GM12878 (cell line): ENCODE data around the gene KDM6A. TPM values are rescaled to one million over a fixed set of nuclear protein-coding genes. Genes with fewer than 3 reads are reported as not detected.

ENCODE experiments used
- ATAC-seq: fragments of 200-7000 bp; cut with Tn5 transposase; 3 replicates; pipeline ENCODE4 v1.9.1; 2020; ENCODE audit warnings: mild to moderate bottlenecking, moderate library complexity
- BruUV-seq: library from RNA; stranded (reverse); fragments of 400-500 nt; replicated peaks from 2 replicates; lab custom pipeline; 2021; lab: Mats Ljungman, UMichigan
- CTCF ChIA-PET: fragments of 300-600 bp; sonication (Branson Sonifier 250); formaldehyde crosslinking; extraction: SDS; loops from one replicate; lab custom pipeline; 2021; ENCODE audit warnings: inconsistent platforms; lab: Yijun Ruan, JAX
- POLR2A ChIA-PET: fragments of 350-600 bp; formaldehyde crosslinking; extraction: SDS; loops from one replicate; lab custom pipeline; 2021; ENCODE audit warnings: inconsistent platforms; lab: Charles Lee
- RAD21 ChIA-PET: fragments of 300-600 bp; sonication (Branson Sonifier 250); formaldehyde crosslinking; loops from one replicate; lab custom pipeline; 2023; ENCODE audit warnings: antibody characterized with exemption; ENCODE audit not compliant: unreplicated experiment; lab: Charles Lee
- SMC1A ChIA-PET: fragments of 300-600 bp; sonication (Branson Sonifier 250); formaldehyde crosslinking; loops from one replicate; lab custom pipeline; 2023; ENCODE audit not compliant: unreplicated experiment, uncharacterized antibody; lab: Charles Lee
- DNase-seq: peaks from one replicate; pipeline ENCODE4 v3.0.0-alpha.2; 2011; ENCODE audit warnings: low read depth, low spot score
- FAIRE-seq: peaks from 3 replicates; lab custom pipeline; 2011; peaks lifted over from hg19 to GRCh38; lab: Jason Lieb, UNC
- H2AFZ ChIP-seq: 2 replicates; pipeline ENCODE4 v1.6.0; 2011; ENCODE audit warnings: low read depth, low read length, control low read depth; ENCODE audit not compliant: control insufficient read depth
- H3K27ac ChIP-seq: 2 replicates; pipeline ENCODE4 v1.5.1; 2011; ENCODE audit warnings: control low read depth; ENCODE audit not compliant: control insufficient read depth, insufficient read depth
- H3K27me3 ChIP-seq, 2 experiments: replicated peaks in 1 of 2; 2 replicates each; pipeline versions ENCODE4 v1.6.0 to v1.6.1; 2011; ENCODE audit warnings: low read length in 1 of 2; ENCODE audit not compliant: control insufficient read depth in 2 of 2, insufficient read depth in 2 of 2
- H3K36me3 ChIP-seq, 2 experiments: 2 replicates each; pipeline ENCODE4 v1.5.1; 2011; ENCODE audit warnings: low read length in 1 of 2; ENCODE audit not compliant: control insufficient read depth in 2 of 2, insufficient read depth in 2 of 2
- H3K4me1 ChIP-seq: 2 replicates; pipeline ENCODE4 v1.6.1; 2011; ENCODE audit warnings: mild to moderate bottlenecking, low read length, moderate library complexity, mixed read lengths; ENCODE audit not compliant: control insufficient read depth, insufficient read depth
- H3K4me2 ChIP-seq: 2 replicates; pipeline ENCODE4 v1.6.0; 2011; ENCODE audit warnings: control low read depth; ENCODE audit not compliant: control insufficient read depth, insufficient read depth
- H3K4me3 ChIP-seq: fragments of 200-600 bp; sonication (generic); 2 replicates; pipeline ENCODE4 v1.5.1; 2016
- H3K79me2 ChIP-seq: 2 replicates; pipeline ENCODE4 v1.6.0; 2011; ENCODE audit warnings: low read length; ENCODE audit not compliant: control insufficient read depth, insufficient read depth
- H3K9ac ChIP-seq: 2 replicates; pipeline ENCODE4 v1.8.0; 2011; ENCODE audit warnings: low read length, control low read depth, mixed read lengths; ENCODE audit not compliant: control insufficient read depth, insufficient read depth
- H3K9me3 ChIP-seq: replicated peaks from 3 replicates; pipeline ENCODE4 v1.5.1; 2011; ENCODE audit warnings: mild to moderate bottlenecking, low read length; ENCODE audit not compliant: control insufficient read depth, insufficient read depth
- H4K20me1 ChIP-seq: 2 replicates; pipeline ENCODE4 v1.6.0; 2011; ENCODE audit not compliant: control insufficient read depth, insufficient read depth
- CEBPZ ChIP-seq: fragments of 150-350 bp; IDR thresholded peaks from 2 replicates; pipeline ENCODE4 v1.6.1; 2016; ENCODE audit warnings: low read depth, low read length
- EGR1 ChIP-seq, 2 experiments: IDR thresholded peaks; 1 replicate in 1 of 2; 2 replicates in 1 of 2; pipeline ENCODE4 v1.6.1; 2011 to 2012; ENCODE audit warnings: low read depth in 2 of 2, low read length in 2 of 2, borderline replicate concordance in 1 of 2, mild to moderate bottlenecking in 1 of 2, moderate library complexity in 1 of 2
- IRF4 ChIP-seq: IDR thresholded peaks from 2 replicates; pipeline ENCODE4 v1.6.1; 2011; ENCODE audit warnings: low read depth, low read length
- KDM1A ChIP-seq: fragments of 200-600 bp; sonication (generic); IDR thresholded peaks from 2 replicates; pipeline ENCODE4 v1.6.1; 2016; ENCODE audit warnings: borderline replicate concordance
- PKNOX1 ChIP-seq: fragments of 450-650 bp; IDR thresholded peaks from 2 replicates; pipeline ENCODE4 v1.6.1; 2016; ENCODE audit warnings: mild to moderate bottlenecking
- RAD21 ChIP-seq: IDR thresholded peaks from 2 replicates; pipeline ENCODE4 v1.6.1; 2011; ENCODE audit warnings: mild to moderate bottlenecking, low read depth, low read length, moderate library complexity; ENCODE audit not compliant: insufficient read depth
- TARDBP ChIP-seq: IDR thresholded peaks from 2 replicates; pipeline ENCODE4 v1.6.1; 2016; ENCODE audit warnings: borderline replicate concordance
- ZBTB11 ChIP-seq: fragments of 450-650 bp; formaldehyde crosslinking; IDR thresholded peaks from 2 replicates; pipeline ENCODE4 v1.5.0; 2022; ENCODE audit warnings: mild to moderate bottlenecking, missing genetic modification characterization
- ZBTB33 ChIP-seq: fragments of 450-650 bp; IDR thresholded peaks from 2 replicates; pipeline ENCODE4 v1.6.1; 2017; ENCODE audit warnings: mild to moderate bottlenecking
- ZNF384 ChIP-seq: IDR thresholded peaks from 2 replicates; pipeline ENCODE4 v1.6.1; 2012; ENCODE audit warnings: low read depth, mild to moderate bottlenecking, low read length, improper control_type of control experiment, borderline replicate concordance
- WGBS: methylation state at CpG from one replicate; pipeline ENCODE4 v1.1.6; 2016; ENCODE audit warnings: low lambda C conversion rate; ENCODE audit not compliant: insufficient replicate concordance, insufficient coverage; ENCODE audit errors: missing lambda C conversion rate; 5-methylcytosine and 5-hydroxymethylcytosine counted together
- in situ Hi-C: fragments of 300-500 bp; cut with MboI; formaldehyde crosslinking; loops from 9 replicates; pipeline ENCODE4 v1.14.3; 2018; ENCODE audit warnings: mixed read lengths
- intact Hi-C: fragments of 100-400 bp; cut with micrococcal nuclease; formaldehyde crosslinking; loops from one replicate; pipeline ENCODE4 v1.14.2; 2022; ENCODE audit not compliant: unreplicated experiment
- polyA plus RNA-seq, 11 experiments: library from polyadenylated mRNA; depleted of rRNA in 4 of 11; unstranded in 6 of 11; stranded (reverse) in 5 of 11; fragments of >200 nt; fragmentation: Nextera tagmentation in 4 of 11; fragmentation: Illumina TruSeq in 1 of 11; extraction: Ambion mirVana in 4 of 11; extraction: Trizol in 1 of 11; gene quantifications; 1 replicate in 1 of 11; 2 replicates in 10 of 11; pipeline versions ENCODE4 v1.2.1 to v1.2.3, GENCODE V29; 2011 to 2016; ENCODE audit warnings: inconsistent platforms in 2 of 11, missing spikeins in 2 of 11, low read depth in 1 of 11
- total RNA-seq, 4 experiments: library from RNA; depleted of rRNA in 3 of 4; stranded (reverse); fragments of >200 nt in 3 of 4; fragmentation: Illumina TruSeq in 1 of 4; extraction: Trizol in 1 of 4; gene quantifications; 2 replicates each; pipeline versions ENCODE4 v1.2.1 to v1.2.3, GENCODE V29; 2013 to 2021

The KDM6A gene
- total and polyA plus RNA-seq, 10 of the 15 experiments (the other 5 are each of a cell fraction or from before 2014, with no cell fraction given): 7.9 to 29.0 (median 20.4) TPM

GRCh38 chrX:44874420-44875184 is 1.6 kb downstream of the KDM6A start (continued):
- TF ChIP-seq RAD21: no peak
- 0 out of 2 replicates have a peak, but pooled peaks have one; percentile 17 for TF ChIP-seq PKNOX1
- no peak for TF ChIP-seq IRF4

GRCh38 chrX:44875185-44875489 is 2.1 kb downstream of the KDM6A start:
- ChIA-PET SMC1A (interaction anchor here (0.6 to 3.9 kb wide), 15 partner anchors 8 to 208 kb away, joined by 3 to 50 read pairs (median 4); no protein-coding TSS in a partner anchor), RAD21 (interaction anchor here (0.8 to 6.1 kb wide), 11 partner anchors 13 to 200 kb away, joined by 3 to 50 read pairs (median 6); no protein-coding TSS in a partner anchor), POLR2A (interaction anchor here (0.5 to 3.7 kb wide), 10 partner anchors 12 to 359 kb away, joined by 3 to 24 read pairs (median 3); no protein-coding TSS in a partner anchor), CTCF (interaction anchor here (1.1 to 3.4 kb wide), 5 partner anchors 12 to 194 kb away, joined by 3 to 31 read pairs (median 10); no protein-coding TSS in a partner anchor)
- Histone ChIP-seq H3K4me3 (peak overlapping the region; percentile 91), H2AFZ (no peak overlapping the region), H3K4me2 (peak overlapping the region; percentile 66), H3K27ac (no peak overlapping the region; the same call in 1 of the 2 replicates), H3K36me3 (no peaks in the 10 kb centered on the region; a peak in 1 of 4 replicates), H3K9ac (peak overlapping the region; percentile 91; the same call in 1 of the 2 replicates), H3K4me1 (no peaks in the 10 kb centered on the region), H3K27me3 (no peaks in the 10 kb centered on the region), H3K79me2 (peaks cover 82% of the 10 kb centered on the region), H4K20me1 (no peaks in the 10 kb centered on the region), H3K9me3 (no peaks in the 10 kb centered on the region; the same call in 1 of the 3 replicates)
- in situ Hi-C loops (loop anchor here (25.0 kb wide), 2 partner anchors 187 to 887 kb away; no protein-coding TSS in a partner anchor), intact Hi-C loops (loop anchor here (2.0 kb wide), 1 partner anchor 30 kb away; no protein-coding TSS in a partner anchor)
- WGBS: 32% methylated on average over 5 of the region's 5 CpGs
- no peak for ATAC-seq
- DNase-seq: no peak
- BruUV-seq: no TSS peak
- no peak for FAIRE-seq
- TF ChIP-seq CEBPZ (no peak), KDM1A (no peak), ZBTB11 (CRISPR knock-in tag) (no peak), EGR1 (IDR thresholded peaks at IDR 0.05; ENCODE audit: borderline replicate concordance in 1 of 2, low read depth in 2 of 2, low read length in 2 of 2) (no peak), ZBTB33 (no peak), TARDBP (no peak), ZNF384 (no peak)
